ENCODE measurements around the gene PLCG2. TPM values are rescaled to one million over a fixed set of nuclear protein-coding genes. Genes with fewer than 3 reads are reported as not detected.

PLCG2 gene
- total and polyA plus RNA-seq, 2 of the 8 experiments (the other 6 are each of a cell fraction or from before 2014, with no cell fraction given) = 6.1 to 6.9 TPM

GRCh38 chr16:81813648-81814047 is 34.6 kb downstream of the PLCG2 start:
- Histone ChIP-seq H3K4me3 (ENCODE audit: extremely low read depth in 1 of 4, insufficient read depth in 2 of 4, low read depth in 3 of 4, low read length in 4 of 4) (no peak overlapping the region), H3K4me2 (ENCODE audit: insufficient read depth in 1 of 2, low read depth in 2 of 2, low read length in 2 of 2) (no peak overlapping the region), H4K5ac (ENCODE audit: insufficient read length, low read depth, low read length) (no peak overlapping the region), H3K9me3 (ENCODE audit: insufficient read depth in 2 of 2, low read depth in 1 of 2, low read length in 1 of 2) (no peaks in the 10 kb centered on the region), H3K18ac (ENCODE audit: extremely low read depth, low read length) (no peak overlapping the region), H2AFZ (ENCODE audit: low read length) (no peak overlapping the region), H3K9ac (replicated peaks in 1 of 4; ENCODE audit: extremely low read depth in 1 of 4, low read depth in 3 of 4, low read length in 3 of 4) (no peak overlapping the region), H2BK120ac (replicated peaks; ENCODE audit: low read depth, low read length) (no peak overlapping the region), H3K79me2 (ENCODE audit: control insufficient read depth in 1 of 2, insufficient read depth in 2 of 2, low read length in 2 of 2) (no peaks in the 10 kb centered on the region), H3K79me1 (ENCODE audit: low read depth, low read length) (no peaks in the 10 kb centered on the region), H2BK20ac (ENCODE audit: low read length) (no peak overlapping the region), H4K20me1 (replicated peaks in 1 of 2; ENCODE audit: control insufficient read depth in 1 of 2, insufficient read depth in 2 of 2, low read length in 2 of 2) (peaks cover 0 to 3% of the 10 kb centered on the region in 2 experiments), H3K27me3 (replicated peaks in 1 of 4; ENCODE audit: control insufficient read depth in 3 of 4, extremely low read depth in 1 of 4, insufficient read depth in 3 of 4, low read length in 3 of 4) (no peaks in the 10 kb centered on the region; a peak in 1 of 7 replicates), H3K23me2 (ENCODE audit: low read depth, low read length) (no peaks in the 10 kb centered on the region), H3K23ac (ENCODE audit: insufficient read length) (no peak overlapping the region), H3K4me1 (replicated peaks in 1 of 4; ENCODE audit: control insufficient read depth in 3 of 4, insufficient read depth in 4 of 4, low read length in 3 of 4) (peaks cover 2 to 7% (median 4%) of the 10 kb centered on the region in 4 experiments; a peak in 4 of 7 replicates), H3K56ac (replicated peaks; ENCODE audit: insufficient read length, low read depth, low read length) (no peak overlapping the region), H3K14ac (ENCODE audit: insufficient read length) (no peak overlapping the region), H4K8ac (ENCODE audit: extremely low read depth, insufficient read depth, low read length) (no peak overlapping the region), H2BK5ac (ENCODE audit: low read depth, low read length) (no peak overlapping the region), H2BK15ac (ENCODE audit: low read length) (no peak overlapping the region), H4K91ac (replicated peaks; ENCODE audit: insufficient read length, low read length) (no peak overlapping the region), H3K36me3 (ENCODE audit: control insufficient read depth in 2 of 4, insufficient read depth in 4 of 4, low read length in 3 of 4) (no peaks in the 10 kb centered on the region), H2AK5ac (ENCODE audit: low read depth, low read length) (no peak overlapping the region), H2BK12ac (ENCODE audit: low read depth, low read length) (no peak overlapping the region), H3K4ac (replicated peaks; ENCODE audit: insufficient read length, low read depth, low read length) (no peak overlapping the region), H3K27ac (ENCODE audit: low read depth, low read length) (no peak overlapping the region)
- no peak for TF ChIP-seq CBX8 (IDR thresholded peaks at IDR 0.05; ENCODE audit: borderline replicate concordance, low read depth, low read length)
- TF ChIP-seq CBX5 (IDR thresholded peaks at IDR 0.05; ENCODE audit: low read depth, low read length) = no peak
- no peak for TF ChIP-seq HDAC6 (IDR thresholded peaks at IDR 0.05; ENCODE audit: low read depth, low read length)
- no peak for TF ChIP-seq ZNF274 (IDR thresholded peaks at IDR 0.05; ENCODE audit: borderline replicate concordance, extremely low read depth, low read length)
- TF ChIP-seq GABPA (IDR thresholded peaks at IDR 0.05; ENCODE audit: borderline replicate concordance, insufficient read depth, low read length) = no peak
- ChIA-PET CTCF (ENCODE audit: partially characterized antibody) (interaction anchor here (0.6 to 1.5 kb wide), 4 partner anchors 16 to 124 kb away, joined by 3 to 4 read pairs (median 3); no protein-coding TSS in a partner anchor), POLR2A (ENCODE audit: partially characterized antibody) (no interaction called here)
- WGBS, 2 experiments (ENCODE audit: extremely low coverage in 1 of 2, insufficient coverage in 1 of 2, insufficient read length in 1 of 2, insufficient replicate concordance in 2 of 2, low coverage in 1 of 2, low lambda C conversion rate in 2 of 2, missing lambda C conversion rate in 1 of 2) = 95% methylated on average over 2 of the region's 2 CpGs; no CpG with 5 or more reads in 1 of the 2 experiments
- no peak for DNase-seq (ENCODE audit: low read depth in 1 of 2, low spot score in 2 of 2)
- no peak for FAIRE-seq
